Ureter (tissue), 1 donor: ENCODE measurements around the gene IGFBPL1. TPM values are rescaled to one million over a fixed set of nuclear protein-coding genes. Genes with fewer than 3 reads are reported as not detected.

Experiments used
- DNase-seq: peaks from one replicate; pipeline ENCODE4 v3.0.0-alpha.2; 2020; ENCODE audit warnings: low spot score
- total RNA-seq: library from RNA; stranded (reverse); gene quantifications from one replicate; pipeline ENCODE4 v1.2.4, GENCODE V29; 2023
- donor health status: DM: yes; HTN: yes; CAD: no.

IGFBPL1 gene
- total RNA-seq, 1 donor from 2014 or later: not detected

DNA sequence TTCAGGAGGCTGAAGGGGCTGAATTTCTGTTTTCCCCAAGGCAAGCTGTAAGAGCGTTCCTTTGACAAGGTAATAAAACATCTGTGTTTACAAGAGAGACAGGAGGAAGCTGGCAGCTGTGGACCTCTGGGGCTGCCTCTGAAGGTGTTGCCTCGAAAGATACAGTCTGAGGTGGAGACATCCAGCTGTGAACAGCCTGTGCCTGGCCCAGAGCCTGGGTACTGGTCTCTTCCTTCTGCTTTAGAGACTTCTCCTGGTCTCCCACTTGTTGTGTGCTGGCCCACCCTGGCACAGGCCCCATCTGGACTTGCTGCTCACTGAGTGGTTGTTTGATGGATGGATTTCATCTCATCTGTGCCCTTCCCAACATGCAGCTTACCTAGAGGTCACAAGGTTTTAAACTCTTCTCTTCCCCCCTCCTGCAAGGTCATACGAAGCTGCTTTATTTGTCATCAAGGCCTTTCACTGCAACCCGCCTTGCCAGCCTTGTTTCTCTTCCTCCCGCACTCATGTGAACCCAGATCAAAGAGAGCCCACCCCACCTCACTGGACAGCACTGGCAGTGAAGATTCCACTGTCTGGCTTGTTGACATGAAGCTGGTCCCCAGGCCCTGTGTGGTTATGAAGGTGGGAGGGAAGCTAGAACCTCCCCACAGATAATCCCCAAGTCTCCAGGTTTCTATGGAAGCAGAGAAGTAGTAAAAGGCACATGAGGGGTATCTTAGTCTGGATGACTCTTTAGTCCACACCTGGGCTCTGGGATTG, 66.7 kb downstream of the IGFBPL1 start:
- no peak for DNase-seq

DNA sequence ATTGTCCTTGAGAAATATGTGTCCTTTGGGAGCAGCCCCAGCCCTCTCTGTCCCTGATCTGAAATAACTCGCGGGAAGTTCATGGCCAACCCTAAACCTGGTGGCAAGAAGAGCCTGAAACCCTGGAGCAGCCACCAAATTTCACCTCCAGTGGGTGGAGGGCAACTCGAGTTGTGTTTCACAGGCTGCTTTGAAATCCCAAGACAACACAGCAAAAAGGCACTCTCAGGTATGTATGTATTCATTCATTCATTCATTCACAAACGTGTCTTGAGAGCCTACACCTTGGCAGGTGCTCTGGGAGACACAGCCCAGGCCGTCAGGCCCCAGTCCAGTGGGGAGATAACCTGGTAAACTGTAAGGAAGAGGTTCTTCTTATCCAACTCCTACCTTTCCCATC, 67.4 kb downstream of the IGFBPL1 start:
- DNase-seq: no peak

Other genes starting within 250 kb of the IGFBPL1 start
- 36.8 TPM for gene ALDH1B1, start 31.8 kb downstream of the IGFBPL1 start, total RNA-seq
- 16.6 TPM for gene ANKRD18A, start 196.1 kb upstream of the IGFBPL1 start, total RNA-seq